ENCODE measurements around the gene EXOC4. TPM values are rescaled to one million over a fixed set of nuclear protein-coding genes. Genes with fewer than 3 reads are reported as not detected.
A peak's percentile ranks its signal among the peaks of the same experiment; 100 is the strongest.

EXOC4 gene
- total and polyA plus RNA-seq, 2 of the 13 experiments (the other 11 are each of a cell fraction or from before 2014, with no cell fraction given) = 22.5 to 39.0 TPM

DNA sequence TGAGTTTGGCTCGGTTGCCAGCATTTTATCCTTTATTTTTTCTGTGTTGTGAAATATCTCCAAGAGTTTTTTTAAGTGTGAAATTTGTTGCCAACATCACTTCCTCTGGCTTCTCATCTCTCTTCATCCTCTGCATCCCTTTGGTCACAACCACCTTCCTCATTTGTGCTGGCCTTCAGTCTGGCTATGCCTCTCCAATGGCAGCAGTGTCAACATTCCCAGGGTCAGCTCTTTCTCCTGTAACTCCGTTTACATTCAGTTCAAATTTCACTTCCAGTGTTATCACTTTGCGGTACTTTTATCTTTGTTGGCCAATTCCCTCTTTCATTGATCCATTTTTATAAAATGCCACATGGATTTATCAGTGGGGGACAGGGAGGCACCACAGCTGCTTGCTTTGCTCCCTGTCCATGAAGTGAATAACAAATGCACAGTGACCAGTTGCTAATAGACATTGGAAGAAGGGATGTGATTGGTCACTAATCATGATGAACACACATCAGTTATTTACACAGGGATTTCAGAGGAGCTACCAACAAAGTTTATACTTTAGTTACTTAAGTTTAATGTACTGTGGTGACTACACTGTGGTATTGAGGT lies 562.8 kb downstream of the EXOC4 start (continued):
- TF ChIP-seq HOXA3 (CRISPR knock-in tag; IDR thresholded peaks at IDR 0.05) (peak; percentile 65; the same call in 1 of the 2 replicates), HDAC1 (CRISPR knock-in tag; IDR thresholded peaks at IDR 0.05) (peak; percentile 80), ZNF468 (CRISPR knock-in tag; IDR thresholded peaks at IDR 0.05) (no peak), SALL2 (CRISPR knock-in tag; IDR thresholded peaks at IDR 0.05) (no peak), ZNF12 (CRISPR knock-in tag; IDR thresholded peaks at IDR 0.05) (peak; percentile 30; the same call in 1 of the 2 replicates), ZNF333 (CRISPR knock-in tag; IDR thresholded peaks at IDR 0.05; ENCODE audit: borderline replicate concordance) (no peak), POLR2AphosphoS2 (IDR thresholded peaks at IDR 0.05; ENCODE audit: low read depth, low read length) (no peak), NFE2 (CRISPR knock-in tag; IDR thresholded peaks at IDR 0.05) (no peak), ATM (IDR thresholded peaks at IDR 0.05; ENCODE audit: borderline replicate concordance) (no peak), HES4 (CRISPR knock-in tag; IDR thresholded peaks at IDR 0.05; ENCODE audit: borderline replicate concordance) (no peak), TAF1 (CRISPR knock-in tag; IDR thresholded peaks at IDR 0.05) (no peak), ZNF234 (CRISPR knock-in tag; conservative IDR thresholded peaks at IDR 0.05) (no peak), SMAD9 (CRISPR knock-in tag; IDR thresholded peaks at IDR 0.05) (no peak), ZNF383 (CRISPR knock-in tag; IDR thresholded peaks at IDR 0.05; ENCODE audit: borderline replicate concordance) (no peak), PHF20 (CRISPR knock-in tag; IDR thresholded peaks at IDR 0.05) (no peak), ZNF746 (CRISPR knock-in tag; IDR thresholded peaks at IDR 0.05) (no peak), ZC3H13 (CRISPR knock-in tag; IDR thresholded peaks at IDR 0.05) (no peak)
- TF ChIP-seq, protein P1, sequence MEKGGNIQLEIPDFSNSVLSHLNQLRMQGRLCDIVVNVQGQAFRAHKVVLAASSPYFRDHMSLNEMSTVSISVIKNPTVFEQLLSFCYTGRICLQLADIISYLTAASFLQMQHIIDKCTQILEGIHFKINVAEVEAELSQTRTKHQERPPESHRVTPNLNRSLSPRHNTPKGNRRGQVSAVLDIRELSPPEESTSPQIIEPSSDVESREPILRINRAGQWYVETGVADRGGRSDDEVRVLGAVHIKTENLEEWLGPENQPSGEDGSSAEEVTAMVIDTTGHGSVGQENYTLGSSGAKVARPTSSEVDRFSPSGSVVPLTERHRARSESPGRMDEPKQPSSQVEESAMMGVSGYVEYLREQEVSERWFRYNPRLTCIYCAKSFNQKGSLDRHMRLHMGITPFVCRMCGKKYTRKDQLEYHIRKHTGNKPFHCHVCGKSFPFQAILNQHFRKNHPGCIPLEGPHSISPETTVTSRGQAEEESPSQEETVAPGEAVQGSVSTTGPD (CRISPR knock-in tag; IDR thresholded peaks at IDR 0.05) = peak; percentile 87
- TF ChIP-seq, protein P2, sequence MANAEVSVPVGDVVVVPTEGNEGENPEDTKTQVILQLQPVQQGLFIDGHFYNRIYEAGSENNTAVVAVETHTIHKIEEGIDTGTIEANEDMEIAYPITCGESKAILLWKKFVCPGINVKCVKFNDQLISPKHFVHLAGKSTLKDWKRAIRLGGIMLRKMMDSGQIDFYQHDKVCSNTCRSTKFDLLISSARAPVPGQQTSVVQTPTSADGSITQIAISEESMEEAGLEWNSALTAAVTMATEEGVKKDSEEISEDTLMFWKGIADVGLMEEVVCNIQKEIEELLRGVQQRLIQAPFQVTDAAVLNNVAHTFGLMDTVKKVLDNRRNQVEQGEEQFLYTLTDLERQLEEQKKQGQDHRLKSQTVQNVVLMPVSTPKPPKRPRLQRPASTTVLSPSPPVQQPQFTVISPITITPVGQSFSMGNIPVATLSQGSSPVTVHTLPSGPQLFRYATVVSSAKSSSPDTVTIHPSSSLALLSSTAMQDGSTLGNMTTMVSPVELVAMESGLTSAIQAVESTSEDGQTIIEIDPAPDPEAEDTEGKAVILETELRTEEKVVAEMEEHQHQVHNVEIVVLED (CRISPR knock-in tag; IDR thresholded peaks at IDR 0.05; ENCODE audit: borderline replicate concordance) = no peak
- TF ChIP-seq, protein P3, sequence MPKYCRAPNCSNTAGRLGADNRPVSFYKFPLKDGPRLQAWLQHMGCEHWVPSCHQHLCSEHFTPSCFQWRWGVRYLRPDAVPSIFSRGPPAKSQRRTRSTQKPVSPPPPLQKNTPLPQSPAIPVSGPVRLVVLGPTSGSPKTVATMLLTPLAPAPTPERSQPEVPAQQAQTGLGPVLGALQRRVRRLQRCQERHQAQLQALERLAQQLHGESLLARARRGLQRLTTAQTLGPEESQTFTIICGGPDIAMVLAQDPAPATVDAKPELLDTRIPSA (CRISPR knock-in tag; IDR thresholded peaks at IDR 0.05; ENCODE audit: borderline replicate concordance) = no peak
- TF ChIP-seq, protein P4, sequence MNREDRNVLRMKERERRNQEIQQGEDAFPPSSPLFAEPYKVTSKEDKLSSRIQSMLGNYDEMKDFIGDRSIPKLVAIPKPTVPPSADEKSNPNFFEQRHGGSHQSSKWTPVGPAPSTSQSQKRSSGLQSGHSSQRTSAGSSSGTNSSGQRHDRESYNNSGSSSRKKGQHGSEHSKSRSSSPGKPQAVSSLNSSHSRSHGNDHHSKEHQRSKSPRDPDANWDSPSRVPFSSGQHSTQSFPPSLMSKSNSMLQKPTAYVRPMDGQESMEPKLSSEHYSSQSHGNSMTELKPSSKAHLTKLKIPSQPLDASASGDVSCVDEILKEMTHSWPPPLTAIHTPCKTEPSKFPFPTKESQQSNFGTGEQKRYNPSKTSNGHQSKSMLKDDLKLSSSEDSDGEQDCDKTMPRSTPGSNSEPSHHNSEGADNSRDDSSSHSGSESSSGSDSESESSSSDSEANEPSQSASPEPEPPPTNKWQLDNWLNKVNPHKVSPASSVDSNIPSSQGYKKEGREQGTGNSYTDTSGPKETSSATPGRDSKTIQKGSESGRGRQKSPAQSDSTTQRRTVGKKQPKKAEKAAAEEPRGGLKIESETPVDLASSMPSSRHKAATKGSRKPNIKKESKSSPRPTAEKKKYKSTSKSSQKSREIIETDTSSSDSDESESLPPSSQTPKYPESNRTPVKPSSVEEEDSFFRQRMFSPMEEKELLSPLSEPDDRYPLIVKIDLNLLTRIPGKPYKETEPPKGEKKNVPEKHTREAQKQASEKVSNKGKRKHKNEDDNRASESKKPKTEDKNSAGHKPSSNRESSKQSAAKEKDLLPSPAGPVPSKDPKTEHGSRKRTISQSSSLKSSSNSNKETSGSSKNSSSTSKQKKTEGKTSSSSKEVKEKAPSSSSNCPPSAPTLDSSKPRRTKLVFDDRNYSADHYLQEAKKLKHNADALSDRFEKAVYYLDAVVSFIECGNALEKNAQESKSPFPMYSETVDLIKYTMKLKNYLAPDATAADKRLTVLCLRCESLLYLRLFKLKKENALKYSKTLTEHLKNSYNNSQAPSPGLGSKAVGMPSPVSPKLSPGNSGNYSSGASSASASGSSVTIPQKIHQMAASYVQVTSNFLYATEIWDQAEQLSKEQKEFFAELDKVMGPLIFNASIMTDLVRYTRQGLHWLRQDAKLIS (CRISPR knock-in tag; IDR thresholded peaks at IDR 0.05) = no peak
- TF ChIP-seq, protein P5, sequence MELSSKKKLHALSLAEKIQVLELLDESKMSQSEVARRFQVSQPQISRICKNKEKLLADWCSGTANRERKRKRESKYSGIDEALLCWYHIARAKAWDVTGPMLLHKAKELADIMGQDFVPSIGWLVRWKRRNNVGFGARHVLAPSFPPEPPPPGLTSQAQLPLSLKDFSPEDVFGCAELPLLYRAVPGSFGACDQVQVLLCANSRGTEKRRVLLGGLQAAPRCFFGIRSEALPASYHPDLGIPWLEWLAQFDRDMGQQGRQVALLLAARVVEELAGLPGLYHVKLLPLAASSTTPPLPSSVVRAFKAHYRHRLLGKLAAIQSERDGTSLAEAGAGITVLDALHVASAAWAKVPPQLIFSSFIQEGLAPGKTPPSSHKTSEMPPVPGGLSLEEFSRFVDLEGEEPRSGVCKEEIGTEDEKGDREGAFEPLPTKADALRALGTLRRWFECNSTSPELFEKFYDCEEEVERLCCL (CRISPR knock-in tag; IDR thresholded peaks at IDR 0.05; ENCODE audit: borderline replicate concordance) = no peak

Data from HepG2 (cell line).